Measurements from ENCODE around the gene TBX6.

TBX6 gene

DNA sequence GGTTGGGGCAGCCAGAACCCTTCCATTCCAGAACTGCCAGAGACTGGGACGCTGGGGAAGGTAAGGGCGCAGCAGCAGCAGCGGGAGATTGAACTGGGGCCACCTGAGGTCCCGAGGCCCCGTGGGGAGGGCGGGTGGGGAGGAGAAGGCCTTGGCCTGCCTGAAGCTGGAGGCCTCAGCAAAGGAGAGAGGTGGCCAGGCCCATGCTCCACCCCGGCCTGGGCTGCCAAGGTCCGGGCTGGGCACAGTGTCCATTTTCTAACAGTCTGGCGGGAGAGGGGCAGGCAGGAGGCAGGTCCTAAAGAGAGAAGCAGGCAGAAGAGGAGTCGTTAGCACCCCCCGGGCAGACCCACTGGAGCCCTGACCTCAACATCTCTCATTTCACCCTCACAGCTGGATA, 22.7 kb upstream of the TBX6 start:
- DNase-seq (ENCODE audit: low read depth in 2 of 3, low spot score in 1 of 3), result no peak

- no peak for DNase-seq (ENCODE audit: low read depth in 2 of 3, low spot score in 1 of 3)
Observed at GRCh38 chr16:30113711-30114333, 22.1 kb upstream of the TBX6 start.

- no peak for DNase-seq (ENCODE audit: low read depth in 2 of 3, low spot score in 1 of 3)
Observed at GRCh38 chr16:30113031-30113710, 21.4 kb upstream of the TBX6 start, which contains the start of gene GDPD3. Gene GDPD3, minus strand, starts transcription at chr16:30113537. Its CDS starts 59 bp downstream, at chr16:30113478.

GRCh38 chr16:30112197-30113030, 20.7 kb upstream of the TBX6 start:
- DNase-seq (ENCODE audit: low read depth in 2 of 3, low spot score in 1 of 3), result peak; percentile 45 to 70 (median 66)

DNA sequence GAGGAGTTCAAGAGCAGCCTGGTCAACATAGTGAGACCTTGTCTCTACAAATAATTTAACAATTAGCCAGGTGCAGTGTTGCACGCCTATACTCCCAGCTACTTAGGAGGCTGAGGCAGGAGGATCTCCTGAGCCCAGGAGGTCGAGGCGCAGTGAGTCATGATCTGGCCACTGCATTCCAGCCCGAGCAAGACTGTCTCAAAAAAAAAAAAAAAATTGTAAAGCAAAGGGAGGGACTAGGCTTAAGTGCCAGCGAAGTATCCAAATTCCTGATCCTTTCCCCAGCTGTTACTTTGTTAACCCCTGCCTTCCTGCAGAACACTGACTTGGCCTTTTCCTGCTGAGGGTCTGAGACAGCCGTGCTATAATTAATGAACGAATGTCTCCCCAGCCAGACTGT, 18.9 kb upstream of the TBX6 start:
- no peak for DNase-seq (ENCODE audit: low read depth in 2 of 3, low spot score in 1 of 3)

GRCh38 chr16:30108059-30108850, 16.5 kb upstream of the TBX6 start:
- DNase-seq (ENCODE audit: low read depth in 2 of 3, low spot score in 1 of 3), result no peak

DNA sequence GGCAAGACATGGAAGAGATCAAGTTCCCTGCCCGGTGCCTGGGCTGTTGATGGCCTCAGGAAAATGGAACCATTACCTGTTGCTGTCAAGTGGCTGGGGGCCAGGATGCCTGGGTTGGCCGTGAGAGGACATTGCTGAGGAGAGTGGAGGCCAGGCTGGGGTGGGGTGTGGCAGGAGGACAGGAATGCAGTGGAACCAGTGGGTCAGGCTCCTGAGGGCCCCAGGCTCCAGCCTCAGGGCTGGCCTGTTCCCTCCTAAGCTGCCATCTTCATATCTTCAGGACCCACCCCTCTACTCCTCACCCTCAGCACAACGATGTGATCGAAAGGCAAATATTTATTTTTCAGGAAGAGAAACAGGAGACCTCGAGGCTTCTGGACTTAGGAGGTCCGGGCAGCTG, 12.8 kb upstream of the TBX6 start:
- no peak for DNase-seq (ENCODE audit: low read depth in 2 of 3, low spot score in 1 of 3)

DNA sequence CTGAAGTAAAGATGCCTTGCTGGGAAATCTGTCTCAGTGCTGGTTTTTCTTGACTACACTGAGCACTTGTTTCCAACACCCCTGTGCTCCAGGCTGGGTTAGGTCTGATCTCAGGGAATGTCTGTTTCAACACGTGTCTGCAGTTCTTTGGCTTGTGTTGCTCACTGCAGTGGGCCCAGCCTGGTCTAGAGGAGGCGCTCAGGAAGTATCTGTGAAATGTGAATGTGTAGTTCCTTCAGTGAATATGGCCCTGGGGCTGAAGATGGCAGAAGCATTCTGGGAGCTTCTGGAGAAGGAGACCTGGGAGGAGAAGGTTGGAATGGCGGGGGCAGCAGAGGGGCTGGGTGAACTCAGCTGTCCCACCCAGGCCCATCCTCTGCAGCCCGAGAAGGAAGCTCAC, 12.4 kb upstream of the TBX6 start:
- no peak for DNase-seq (ENCODE audit: low read depth in 2 of 3, low spot score in 1 of 3)

DNA sequence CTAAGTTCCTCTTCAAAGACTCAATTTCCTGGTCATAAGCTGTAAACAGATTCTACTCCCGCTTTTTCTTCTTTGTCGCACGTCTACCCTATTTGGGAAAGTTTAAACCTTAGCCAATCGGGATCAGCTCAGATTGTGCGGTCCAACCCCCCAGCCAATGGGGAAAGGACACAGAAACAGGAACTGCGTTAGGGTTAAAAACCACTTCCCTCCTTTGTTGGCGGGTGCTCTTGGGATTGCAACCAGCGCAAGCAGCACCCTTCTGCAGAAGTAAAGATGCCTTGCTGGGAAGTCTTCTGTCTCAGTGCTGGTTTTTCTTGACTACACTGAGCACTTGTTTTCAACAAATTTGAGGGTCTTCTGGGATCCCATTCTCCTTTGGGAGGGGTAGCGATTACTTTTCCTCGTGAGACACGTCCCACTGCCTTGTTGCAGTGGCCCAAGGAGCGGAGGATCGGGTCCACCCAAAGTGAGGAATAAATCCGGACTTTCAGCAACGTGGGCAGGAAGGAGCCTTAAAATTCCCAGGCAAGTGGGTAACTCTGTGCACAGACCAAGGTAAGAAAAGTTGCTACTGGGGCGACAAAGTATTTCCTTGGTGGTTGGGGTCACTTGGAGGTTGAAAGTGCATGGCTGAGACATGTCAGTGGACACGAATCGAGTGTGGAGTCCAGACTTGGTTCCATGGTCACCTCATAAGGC, 5.3 kb upstream of the TBX6 start:
- DNase-seq (ENCODE audit: low read depth in 2 of 3, low spot score in 1 of 3), result no peak

DNA sequence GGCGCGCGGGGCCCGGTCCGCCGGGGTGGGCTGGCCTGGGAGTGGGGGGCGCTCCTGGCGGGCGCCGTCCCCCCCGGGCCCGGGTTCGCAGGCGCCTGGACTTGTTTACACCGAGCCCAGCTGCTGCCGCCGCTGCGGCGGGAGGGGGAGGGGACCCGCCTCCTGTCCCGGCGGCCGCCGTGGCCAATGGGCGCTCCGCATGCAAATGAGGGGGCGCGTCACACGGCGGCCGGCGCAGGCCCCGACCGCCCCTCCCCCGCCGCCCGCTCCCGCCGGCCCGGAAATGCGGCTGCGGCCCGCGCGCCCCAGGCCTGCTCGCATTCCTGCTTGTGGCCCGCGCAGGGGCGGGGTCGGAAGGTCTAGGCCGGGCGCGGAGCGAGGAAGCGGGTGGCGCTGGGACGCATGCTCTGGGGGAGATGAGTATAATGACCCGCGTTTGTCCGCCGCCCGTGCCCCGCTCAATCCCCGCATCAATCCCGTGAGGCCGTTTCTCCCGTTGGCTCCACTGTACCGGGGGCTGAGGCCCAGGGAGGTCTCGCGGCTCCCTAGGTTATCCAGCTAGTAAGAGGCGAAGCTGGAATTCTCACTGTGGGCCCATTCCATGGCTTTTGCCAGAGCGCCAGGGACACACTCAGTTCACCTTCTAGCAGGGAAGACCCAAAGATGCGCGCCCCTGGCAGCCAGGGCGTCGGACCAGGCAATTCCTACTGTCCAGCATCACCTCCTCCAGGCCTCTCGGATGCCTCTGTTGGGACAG, 4.6 kb upstream of the TBX6 start, which contains the start of gene YPEL3:
Gene YPEL3 (minus strand): TSS at position 109 of the 757 bp plus-strand sequence. CDS start 731 bp downstream, outside the sequence.
- peak; percentile 79 to 84 (median 81) for DNase-seq (ENCODE audit: low read depth in 2 of 3, low spot score in 1 of 3)

DNA sequence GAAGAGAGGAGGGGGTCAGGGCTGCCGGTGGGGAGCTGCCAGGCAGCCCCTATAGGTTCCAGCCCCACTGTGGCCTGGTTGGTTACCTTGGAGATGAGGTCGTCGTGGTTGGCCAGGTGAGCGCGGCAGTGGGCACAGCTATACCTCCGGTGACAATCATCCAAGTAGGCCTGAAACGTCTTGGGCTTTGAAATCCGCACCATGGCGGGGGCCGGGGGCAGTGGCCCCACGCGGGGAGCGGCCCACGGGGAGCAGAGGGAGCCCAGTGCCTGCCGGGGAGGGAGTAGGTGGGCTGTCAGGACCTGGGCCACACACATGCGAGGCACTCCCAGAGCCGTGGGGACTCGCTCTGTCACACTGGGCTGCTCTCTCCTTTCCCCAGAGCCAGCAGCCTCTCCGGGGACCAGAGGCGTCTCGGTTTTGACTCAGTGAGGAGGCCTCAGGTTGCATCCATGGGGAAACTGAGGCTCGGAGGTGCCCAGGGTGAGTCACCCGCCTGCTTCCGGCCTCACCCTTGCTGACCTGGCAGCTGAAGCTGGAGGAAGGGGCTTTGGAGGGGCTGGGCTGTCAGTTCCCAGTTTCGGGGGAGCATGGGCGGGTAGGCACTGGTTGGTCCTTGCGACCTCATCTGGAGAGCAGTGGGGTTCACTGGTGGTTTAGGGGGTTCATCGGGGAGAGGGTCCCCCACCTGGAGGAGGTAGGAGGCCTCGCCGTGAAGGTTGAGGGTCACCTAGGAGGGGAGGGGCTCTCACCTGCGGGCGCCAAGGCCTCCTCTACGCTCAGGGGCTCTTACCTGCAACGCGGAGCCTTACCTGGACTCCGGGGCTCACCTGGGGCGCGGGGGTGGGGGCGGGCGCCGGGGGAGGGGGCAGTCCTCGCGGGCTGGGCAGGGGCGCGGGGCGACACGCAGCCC, 3.7 kb upstream of the TBX6 start:
- no peak for DNase-seq (ENCODE audit: low read depth in 2 of 3, low spot score in 1 of 3)

GRCh38 chr16:30094541-30095165, 2.9 kb upstream of the TBX6 start:
- no peak for DNase-seq (ENCODE audit: low read depth in 2 of 3, low spot score in 1 of 3)

DNA sequence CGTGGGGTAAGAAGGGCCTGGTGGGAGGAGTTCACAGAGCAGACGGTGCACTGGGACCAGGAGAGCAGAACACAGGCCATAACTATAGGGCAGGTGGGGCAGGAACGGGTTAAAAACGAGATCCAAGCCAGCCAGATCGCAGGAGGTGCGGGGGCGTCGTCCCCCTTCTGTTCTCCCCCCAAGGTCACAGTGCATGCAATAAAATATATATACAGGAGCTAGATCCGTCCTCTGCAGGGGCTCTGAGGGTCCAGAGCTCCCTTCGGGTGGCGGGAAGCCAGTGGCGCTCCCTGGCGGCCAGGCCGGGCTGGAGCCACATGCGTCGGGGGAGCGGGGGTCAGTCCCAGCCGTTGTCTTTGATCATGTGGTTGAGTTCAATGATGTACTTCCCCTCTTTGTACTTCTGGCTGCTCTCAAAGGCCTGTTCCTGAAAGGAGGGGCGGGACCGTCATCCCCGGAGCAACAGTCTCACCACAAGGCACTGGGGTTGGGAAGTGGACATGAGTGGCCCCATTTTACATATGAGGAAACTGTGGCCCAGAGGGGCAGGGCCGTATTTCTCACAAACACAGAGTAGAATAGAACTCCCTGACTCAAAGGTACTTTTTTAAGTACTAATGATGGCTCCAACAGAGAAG, 768 bp upstream of the TBX6 start:
- peak; percentile 66 to 76 (median 70) for DNase-seq (ENCODE audit: low read depth in 2 of 3, low spot score in 1 of 3)

DNA sequence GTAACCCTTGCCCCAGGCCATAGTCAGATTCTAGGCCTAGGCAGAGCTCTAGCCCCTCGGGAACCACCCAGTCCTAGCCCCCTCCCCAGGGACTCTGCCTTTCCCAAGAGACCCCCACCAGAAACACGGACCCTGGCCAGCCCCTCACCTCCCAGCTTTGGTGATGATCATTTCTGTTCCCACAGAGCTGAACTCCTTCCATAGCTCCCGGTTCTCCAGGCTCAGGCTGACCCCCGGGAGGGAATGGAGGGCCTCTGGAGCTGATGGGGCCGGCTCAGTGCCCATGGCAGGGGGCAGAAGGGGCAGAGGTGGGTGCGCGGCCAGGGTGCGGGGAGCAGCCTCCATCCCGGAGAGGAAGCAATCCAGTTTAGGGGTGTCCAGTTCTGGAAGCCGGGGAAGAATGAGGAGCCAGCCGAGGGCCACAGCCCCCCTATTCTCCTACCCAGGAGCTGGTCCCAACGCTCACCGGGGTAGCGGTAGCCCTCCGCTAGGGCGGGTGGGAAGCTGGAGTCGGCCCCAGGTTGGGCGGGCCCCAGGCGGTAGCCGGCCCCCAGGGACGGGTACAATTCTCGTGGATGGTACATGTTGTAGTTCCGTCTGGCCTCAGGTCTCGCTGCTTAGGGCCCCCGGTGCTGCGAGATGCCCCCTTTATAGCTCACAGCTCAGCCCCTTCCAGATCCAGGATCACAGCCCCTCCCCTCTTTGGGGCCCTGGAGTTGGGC, 953 bp downstream of the TBX6 start:
- DNase-seq (ENCODE audit: low read depth in 2 of 3, low spot score in 1 of 3), result no peak

- DNase-seq (ENCODE audit: low read depth in 2 of 3, low spot score in 1 of 3), result no peak
Observed at GRCh38 chr16:30088832-30089624, 2.7 kb downstream of the TBX6 start.

DNA sequence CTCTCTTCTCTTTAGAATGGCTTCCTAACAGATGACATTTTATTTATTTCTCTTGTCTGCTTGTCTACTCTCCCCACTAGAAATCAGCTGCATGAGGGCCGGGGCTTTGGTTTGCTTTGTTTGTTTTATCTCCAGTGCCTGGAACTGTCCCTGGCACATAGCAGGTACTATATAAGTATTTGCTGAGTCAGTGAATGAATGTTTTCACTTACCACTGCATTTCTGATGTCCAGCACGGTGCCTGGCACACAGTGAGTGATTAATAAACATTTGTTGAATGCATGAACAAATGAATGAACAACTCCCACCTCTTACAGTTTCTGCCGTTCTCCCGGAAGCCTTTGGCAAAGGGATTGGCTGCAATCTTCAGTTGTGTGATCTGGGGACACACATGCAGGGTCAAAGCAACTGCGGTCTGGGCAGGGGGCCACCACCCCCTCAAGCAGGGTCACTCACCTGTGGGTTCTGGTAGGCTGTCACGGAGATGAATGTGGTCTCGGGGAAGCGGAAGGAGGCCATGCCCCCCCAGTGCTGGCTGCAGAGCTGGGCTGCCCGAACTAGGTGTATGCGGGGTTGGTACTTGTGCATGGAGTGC, 3.4 kb downstream of the TBX6 start:
- no peak for DNase-seq (ENCODE audit: low read depth in 2 of 3, low spot score in 1 of 3)
